GM21737 (cell line): ENCODE data around the gene STK32B.

Source experiments
- ATAC-seq: cut with Tn5 transposase; IDR thresholded peaks from one replicate; pipeline ENCODE4 v1.9.1; 2021; ENCODE audit warnings: mild to moderate bottlenecking, moderate library complexity; ENCODE audit not compliant: unreplicated experiment

STK32B gene

DNA sequence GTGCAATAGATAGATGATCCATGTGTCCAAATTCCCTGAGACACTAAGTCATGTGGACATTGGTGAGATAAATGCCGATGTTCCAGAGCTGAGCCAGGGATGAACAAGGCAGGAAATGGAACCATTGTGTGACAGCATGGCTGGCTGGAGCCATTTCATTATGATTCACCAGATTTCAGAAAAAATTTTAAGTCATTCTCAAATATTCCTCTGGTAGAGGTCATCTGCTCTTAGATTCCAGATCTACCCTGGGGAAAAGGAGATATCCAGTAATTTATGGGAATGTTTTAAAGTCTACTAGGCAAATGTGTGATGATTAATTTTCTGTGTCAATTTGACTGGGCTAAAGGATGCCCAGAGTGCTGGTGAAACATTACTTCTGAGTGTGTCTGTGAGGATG lies 287.3 kb downstream of the STK32B start:
- no peak for ATAC-seq

DNA sequence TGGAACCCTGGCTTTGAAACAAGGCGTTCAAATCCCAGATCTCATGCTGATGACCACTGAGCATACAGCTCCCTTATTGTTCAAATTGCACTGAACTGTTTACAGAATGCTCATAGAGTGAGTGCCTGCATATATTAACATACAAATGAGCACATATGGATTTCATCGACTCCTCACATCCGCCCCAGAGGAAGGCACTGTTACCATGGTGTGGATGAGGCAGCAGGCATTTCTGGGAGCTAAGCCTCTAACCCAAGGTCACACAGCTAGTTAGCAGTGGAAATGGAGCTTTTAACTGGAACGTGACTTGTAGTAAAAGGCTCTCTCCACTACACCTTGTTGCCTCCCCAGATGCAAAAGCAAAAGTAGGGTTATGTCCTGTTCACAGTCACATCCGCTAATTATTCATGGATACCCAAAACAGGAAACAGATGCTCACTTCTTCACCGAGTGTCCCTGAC lies 289.7 kb downstream of the STK32B start:
- no peak for ATAC-seq

DNA sequence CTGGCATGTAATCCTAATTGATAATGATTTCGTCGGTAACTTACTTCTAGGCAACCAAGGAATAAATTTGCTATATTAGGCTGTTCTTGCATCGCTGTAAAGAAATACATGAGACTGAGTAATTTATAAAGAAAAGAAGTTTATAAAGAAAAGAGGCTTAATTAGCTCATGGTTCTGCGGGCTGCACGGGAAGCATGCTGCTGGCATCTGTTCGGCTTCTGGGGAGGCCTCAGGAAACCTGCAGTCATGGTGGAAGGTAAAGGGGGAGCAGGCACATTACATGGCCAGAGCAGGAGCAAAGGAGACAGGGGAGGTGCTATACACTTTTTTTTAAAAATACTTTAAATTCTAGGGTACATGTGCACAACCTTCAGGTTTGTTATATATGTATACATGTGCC lies 290.2 kb downstream of the STK32B start:
- no peak for ATAC-seq

DNA sequence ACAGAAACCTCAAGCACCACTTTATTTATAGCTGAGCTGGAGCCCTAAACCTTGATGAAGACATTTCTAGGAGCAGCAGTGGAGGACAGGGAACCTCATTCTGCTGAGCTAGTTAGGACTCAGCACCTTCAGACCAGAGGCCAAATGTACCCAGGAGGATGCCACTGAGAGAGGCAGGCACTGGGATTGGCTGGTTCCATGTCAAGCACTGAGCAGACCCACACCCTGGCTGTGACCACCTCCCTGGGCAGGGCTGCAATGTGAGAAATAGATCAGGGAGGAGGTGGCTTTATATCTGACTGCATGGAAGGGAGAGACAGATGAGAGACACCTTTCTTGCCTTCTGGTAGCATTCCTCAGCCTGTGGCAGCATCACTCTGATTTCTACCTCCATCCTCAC lies 304.6 kb downstream of the STK32B start:
- no peak for ATAC-seq

DNA sequence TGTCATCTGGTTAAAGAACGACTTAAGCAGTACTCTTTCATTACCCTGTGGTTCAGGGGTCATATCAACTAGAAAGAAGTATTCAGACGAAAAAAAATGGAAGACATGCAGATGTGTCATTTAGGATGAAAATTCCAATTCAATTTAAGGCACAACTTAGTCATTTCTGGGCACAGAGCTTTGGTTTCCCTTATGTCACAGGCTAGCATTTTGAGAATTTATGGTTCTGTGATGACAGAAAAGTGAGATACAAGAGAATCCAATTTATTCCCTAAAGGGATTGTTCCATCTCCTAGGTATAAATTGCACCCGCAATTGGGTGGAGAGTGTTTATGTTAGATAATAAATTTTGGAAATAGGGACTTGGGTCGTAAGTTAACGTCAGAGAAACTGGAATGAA lies 306.6 kb downstream of the STK32B start:
- ATAC-seq = no peak

DNA sequence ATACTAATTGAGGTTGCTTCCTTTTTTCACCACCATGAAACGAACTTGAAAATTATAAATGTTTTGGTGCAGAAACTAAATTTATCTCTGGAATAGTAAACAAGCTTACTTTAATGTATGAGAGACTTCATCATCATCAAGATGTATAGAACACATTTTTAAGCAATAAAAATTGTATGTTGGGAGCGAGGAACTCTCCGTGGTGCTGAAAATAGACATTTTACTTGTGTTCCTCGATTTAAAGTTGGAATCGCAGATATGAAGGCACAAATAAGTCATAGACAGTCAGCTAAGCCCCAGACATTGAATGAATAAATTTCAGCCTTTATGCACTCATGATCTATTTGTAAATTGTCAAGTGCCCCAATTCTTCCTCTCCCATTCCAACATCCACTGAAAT lies 310.7 kb downstream of the STK32B start:
- no peak for ATAC-seq

DNA sequence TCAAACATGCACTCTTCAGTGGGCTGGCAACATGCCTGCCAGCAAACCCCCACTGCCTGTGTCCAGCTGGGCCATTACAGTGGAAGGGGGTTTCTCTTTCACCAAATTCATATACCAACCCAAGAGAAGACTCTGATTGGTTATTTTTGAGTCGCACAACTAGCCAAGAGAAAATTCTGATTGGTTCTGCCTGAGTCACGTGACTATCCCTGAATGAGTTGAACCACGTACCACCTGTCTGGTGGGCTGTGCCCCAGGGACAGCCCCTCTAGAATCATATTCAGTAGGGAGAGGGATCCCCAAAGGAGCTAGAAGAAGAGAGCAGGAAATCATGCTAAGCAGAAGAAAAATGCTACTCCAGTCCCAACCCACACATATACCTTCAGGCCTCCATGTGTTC lies 313.1 kb downstream of the STK32B start:
- no peak for ATAC-seq

DNA sequence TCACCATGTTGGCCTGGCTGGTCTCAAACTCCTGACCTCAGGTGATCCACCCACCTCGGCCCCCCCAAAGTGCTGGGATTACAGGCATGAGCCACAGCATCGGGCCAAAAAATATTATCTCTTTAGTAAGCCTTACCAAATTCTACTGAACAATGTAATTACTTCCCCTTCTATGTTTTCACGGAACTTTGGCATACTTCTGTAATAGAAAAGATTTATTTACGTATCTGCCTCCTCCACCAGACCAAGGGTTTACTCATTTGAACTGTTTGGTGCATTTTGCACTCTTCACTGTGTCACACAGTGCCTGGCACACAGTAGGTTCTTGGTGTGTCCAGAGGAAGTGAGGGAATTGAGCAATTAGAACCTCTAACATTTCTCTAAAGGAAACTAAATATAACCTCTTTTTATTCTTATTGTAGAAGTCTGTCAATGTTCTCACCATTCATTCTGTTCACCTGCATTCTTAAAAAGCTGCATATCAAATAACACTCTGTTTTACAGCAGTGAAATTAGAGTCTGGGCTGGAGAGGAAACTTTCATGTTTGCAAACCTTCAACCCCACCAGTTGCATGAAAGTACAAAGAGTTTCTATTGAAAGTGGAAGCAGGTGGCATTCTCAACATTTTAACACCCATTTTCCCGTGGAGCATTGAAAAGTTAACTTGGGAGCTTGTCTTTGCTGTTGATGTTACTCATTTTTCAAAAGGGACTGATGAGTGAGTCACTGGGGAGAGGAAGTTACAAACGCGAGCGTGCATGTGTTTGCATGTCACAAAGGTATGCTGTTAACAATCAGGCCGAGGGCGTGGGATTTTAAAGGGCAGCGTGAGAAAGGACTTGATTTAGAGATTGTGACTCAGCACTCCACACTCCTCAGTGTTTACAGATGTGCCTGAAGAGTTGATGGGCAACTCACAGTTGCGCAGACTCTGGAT lies 314.1 kb downstream of the STK32B start:
- ATAC-seq = no peak

DNA sequence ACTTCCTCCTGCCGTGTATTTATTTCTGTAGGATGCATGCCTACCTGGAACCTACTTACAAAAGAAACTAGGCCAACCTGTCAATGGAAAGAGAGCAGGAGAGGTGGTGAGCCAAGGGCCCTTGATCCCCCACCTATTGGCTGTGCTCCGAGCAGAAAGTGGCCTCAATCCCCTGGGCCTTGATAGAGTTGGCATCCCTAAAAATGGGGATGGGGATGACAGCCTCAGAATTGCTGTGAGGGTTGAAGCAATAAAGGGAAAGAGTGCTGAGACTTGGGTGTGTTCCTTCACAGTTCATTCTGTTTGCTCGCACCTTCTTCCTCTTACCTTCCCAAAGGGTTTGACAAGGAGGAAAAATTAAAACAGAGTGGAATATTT lies 314.7 kb downstream of the STK32B start:
- ATAC-seq = no peak

DNA sequence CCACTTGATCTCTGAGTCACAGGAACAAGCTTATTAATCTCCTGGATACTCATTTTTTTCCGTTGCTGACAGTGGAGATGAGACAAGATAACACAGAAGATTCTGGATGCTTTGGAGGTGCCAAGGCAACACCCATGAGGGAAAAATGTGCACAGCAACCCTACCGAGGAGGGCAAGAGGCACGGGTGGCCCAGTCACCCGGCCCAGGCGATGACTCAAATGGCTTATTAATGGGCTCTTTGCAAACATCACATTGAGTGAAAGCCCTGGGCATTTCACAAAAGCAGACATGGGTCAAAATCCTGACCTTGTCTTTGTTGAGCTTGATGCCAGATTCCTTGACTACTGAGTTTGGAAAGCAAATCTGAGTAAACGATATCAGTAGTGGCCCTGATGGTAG lies 315.1 kb downstream of the STK32B start:
- no peak for ATAC-seq

DNA sequence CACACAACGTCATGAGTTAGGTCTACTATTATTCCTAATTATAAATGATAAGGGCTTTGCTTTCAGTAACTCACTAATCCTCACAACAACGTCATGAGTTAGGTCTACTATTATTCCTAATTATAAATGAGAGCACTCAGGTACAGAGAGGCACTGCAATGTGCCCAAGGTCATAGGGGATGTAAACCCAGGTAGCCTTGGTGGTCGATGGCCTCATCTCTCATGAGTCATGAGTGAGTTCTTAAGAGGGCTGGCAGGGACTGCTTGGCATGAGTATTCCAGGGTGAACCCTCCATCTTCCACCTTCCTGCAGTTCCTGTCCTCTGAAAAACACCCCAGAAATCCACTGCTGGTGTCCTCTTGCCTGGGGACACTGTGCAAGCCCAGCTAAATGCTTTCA lies 317.1 kb downstream of the STK32B start:
- ATAC-seq = no peak

DNA sequence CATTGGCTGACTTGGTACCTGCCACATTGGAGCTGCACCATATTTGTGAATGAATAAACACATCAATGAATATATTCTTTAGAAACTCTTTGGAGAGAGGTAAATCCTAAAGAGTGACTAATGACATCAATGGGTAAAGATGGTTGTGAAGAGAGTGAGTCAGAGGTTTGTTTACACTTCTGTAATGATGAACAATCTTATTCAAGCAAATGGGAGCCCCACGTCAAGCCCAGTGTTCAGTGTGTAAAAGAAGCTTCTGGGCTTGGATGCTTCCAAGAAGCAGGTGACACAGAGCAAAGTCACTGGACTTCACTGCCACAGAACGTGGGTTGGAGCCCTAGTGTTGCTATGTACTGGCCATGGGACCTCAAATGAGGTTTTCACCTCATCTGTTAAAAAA lies 319.0 kb downstream of the STK32B start:
- no peak for ATAC-seq

DNA sequence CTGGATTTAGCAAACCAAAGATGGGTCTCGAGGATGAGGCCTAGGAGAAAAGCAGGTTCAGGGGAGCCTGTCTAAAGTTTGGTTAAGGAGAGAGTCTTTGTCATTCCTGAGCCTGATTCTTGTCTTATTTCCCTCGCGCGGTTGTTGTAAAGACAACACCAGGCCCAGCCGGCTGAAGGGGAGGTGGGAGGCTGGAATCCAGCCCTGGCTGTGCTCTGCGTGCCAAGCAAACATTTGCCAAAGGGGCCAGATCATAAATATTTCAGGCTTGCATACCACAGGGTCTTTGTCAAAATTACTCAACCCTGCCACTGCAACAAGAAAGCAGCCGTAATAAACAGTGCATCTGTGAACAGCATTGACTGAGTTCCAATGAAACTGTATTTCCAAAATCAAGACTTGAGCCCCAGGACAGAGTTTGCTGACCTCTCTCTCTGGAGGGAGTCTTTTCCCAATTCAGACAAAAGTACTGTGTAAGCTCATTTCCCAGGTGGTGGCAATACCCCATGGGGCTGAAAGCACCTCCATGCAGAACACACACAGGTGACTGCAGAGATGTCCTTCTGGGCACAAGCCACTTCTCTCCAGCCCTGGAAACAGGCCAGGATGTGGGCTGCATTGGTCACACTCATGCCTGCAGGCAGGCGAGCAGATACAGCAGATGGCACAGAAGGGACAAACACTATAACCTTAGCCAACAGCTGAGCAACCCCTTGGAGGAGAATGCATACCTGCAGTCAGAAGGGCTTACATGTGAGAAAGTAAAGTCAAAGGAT lies 320.3 kb downstream of the STK32B start:
- no peak for ATAC-seq

DNA sequence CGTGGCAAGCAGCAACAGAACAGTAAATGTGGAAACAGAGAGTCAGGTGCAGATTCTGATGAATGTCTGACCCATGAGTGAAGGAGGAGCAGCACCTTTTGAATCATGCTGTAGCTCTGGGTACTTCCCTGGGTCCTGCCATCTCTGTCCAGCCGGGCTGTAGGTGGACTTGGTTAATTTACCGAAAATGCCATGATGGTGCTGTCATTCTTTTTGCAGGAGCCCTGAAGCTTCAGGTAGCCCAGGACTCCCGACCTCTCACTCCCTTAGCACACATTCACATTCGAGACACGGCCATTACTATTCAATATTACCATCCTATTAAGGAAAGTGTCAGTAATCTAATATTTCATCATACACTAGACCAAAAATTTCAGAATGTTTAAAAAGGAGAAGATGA lies 320.9 kb downstream of the STK32B start:
- ATAC-seq = no peak

DNA sequence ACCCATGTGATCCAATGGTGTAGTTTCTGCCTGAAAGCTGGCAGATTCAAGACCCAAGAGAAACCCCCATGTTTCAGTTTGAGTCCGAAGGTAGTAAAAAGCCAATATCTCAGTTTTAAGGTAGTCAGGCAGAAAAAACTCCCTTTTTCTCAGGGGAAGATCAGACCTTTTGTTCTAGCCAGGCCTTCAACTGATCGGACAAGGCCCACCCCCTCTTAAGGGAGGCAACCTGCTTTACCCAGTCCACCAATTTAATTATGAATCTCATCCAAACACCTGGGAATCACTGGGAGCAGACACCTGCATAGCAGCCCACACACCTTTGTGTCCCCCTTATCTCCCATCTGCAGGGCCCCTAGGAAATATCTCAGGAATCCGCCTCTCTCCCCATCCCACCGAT lies 322.0 kb downstream of the STK32B start:
- ATAC-seq = no peak

DNA sequence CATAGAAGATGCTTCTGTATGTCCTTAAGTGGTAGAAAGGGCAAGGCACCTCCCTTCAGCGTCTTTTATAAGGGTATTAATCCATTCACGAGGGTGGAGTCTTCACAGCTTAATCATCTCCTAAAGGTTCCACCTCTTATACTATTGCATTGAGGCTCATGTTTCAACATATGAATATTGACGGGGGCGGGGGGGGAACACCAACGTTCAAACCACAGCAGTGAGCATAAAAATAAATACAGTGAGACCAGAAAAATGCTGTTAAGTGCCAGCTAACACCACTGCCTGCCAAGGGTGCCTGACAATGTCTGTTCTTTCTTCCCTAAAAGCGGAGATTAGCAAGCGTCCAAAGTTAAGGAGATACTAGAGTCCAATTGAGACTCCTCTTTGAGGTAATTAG lies 323.3 kb downstream of the STK32B start:
- ATAC-seq = no peak

DNA sequence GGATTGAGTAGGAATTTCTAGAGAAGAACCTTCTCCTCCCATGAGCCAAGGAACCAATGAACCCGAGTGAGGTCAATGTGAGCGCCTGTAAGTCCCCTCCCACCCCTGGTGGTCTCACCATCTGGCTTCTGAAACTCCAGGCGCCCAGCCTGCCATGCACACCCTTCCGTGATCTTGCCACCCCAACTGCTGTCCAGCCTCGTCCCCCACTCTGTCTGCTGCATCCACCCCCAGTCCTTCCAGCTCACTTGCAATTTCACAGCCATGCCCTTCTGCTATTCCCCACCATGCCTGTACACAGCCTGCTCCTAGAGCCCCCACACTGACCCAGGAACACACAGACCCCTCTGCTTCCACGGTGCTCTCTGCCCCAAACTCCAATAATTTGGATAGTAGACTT lies 323.7 kb downstream of the STK32B start:
- no peak for ATAC-seq

DNA sequence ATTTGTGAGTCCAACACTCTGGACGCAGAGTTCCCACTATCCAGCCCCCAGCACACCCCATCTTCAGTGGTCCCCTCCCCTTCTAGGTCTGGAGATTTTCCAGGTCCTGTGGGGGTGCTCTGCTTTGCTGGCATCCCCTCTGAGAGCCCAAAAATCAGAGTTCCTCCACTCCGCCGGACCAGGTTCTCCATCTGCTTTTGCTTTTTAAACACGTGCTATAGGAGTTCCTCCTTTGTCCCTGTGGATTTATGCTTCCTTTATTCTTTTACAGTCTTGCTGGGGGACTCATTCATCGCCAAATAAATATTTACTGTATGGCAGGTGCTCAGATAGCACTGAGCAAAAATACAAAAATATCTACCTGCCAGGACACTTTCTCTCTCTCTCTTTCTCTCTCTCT lies 324.7 kb downstream of the STK32B start:
- no peak for ATAC-seq

DNA sequence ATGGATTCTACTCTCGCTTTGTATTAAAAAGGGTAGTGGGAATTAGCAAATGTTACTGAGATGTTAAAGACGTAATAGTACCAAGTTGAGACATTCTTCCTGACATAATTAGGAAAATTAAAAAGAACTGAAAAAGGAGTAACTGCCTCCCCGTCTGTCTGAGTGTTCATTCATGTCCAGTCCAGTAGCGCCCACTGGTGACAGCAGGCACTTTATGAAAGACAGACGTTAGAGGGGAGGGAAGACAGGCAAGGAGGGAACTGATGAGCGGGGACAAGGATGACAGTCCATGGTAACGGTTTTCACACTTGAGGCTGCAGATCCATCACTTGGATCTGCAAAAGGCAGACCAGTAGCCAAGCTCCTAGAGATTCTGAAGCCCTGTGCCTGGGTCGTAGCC lies 326.7 kb downstream of the STK32B start:
- ATAC-seq = no peak

DNA sequence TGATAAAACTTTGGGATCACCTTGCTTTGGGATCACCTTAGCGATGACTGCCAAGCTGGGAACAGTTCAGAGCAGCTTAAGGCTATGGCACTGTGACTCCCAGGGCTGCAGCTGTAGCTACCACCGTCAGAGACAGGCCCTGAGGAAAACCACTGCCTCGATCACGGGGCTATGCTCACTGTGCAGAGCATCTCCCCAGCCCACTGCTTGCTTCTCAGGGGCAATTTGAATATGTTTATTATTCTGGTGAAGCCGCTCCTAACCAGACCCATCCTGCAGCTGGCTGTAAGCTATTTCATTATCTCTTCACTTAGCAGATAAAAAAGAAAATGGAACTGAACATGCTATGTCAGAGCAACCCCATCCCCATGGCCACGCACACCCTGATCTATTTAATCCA lies 328.6 kb downstream of the STK32B start:
- no peak for ATAC-seq

DNA sequence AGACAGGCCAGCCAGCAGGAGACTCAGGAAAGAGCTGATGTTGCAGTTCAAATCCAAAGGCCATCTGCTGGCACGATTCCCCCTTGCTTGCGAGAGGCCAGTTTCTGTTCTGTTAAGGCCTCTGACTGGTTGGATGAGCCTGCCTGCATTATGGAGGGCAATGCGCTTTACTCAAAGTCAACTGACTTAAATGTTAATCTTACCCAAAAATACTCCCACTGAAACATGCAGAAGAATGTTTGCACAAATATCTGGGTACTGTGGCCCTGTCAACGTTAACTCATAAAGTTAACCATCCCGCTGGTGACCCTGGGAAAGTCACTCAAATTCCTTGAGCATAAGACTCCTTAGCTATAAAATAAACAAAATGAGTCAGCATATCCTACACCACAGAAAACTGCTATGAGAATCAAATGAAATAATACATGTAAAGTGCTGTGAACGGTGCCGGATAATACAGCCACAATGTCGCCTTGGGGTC lies 330.7 kb downstream of the STK32B start:
- ATAC-seq = no peak
